Measurements from ENCODE around the gene EP300. TPM values are rescaled to one million over a fixed set of nuclear protein-coding genes. Genes with fewer than 3 reads are reported as not detected.

Gene EP300
- total RNA-seq, 1 donor from 2014 or later: 37.4 TPM

GRCh38 chr22:41152902-41153301, 60.5 kb downstream of the EP300 start:
- no peak overlapping the region for H3K4me3 ChIP-seq (ENCODE audit: low read depth, low read length)
- H3K27me3 ChIP-seq (ENCODE audit: control insufficient read depth, insufficient read depth, low read length): no peaks in the 10 kb centered on the region
- TF ChIP-seq CTCF (IDR thresholded peaks at IDR 0.05; ENCODE audit: insufficient read depth, low read length, poor library complexity, severe bottlenecking): no peak
- DNase-seq (ENCODE audit: low read depth): no peak
- H3K36me3 ChIP-seq (ENCODE audit: control insufficient read depth, insufficient read depth, low read length): peaks cover 6% of the 10 kb centered on the region

DNA sequence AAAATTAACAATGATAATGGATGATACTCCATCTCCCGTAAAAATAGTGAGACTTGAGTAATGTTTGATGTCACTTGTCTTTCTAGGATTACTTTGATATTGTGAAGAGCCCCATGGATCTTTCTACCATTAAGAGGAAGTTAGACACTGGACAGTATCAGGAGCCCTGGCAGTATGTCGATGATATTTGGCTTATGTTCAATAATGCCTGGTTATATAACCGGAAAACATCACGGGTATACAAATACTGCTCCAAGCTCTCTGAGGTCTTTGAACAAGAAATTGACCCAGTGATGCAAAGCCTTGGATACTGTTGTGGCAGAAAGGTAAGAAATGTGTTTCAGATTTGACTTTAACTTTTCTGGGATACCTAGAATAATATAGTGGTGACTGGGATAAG, 64.7 kb downstream of the EP300 start:
- no peaks in the 10 kb centered on the region for H3K36me3 ChIP-seq (ENCODE audit: control insufficient read depth, insufficient read depth, low read length)
- H3K27me3 ChIP-seq (ENCODE audit: control insufficient read depth, insufficient read depth, low read length): no peaks in the 10 kb centered on the region
- no peak overlapping the region for H3K4me3 ChIP-seq (ENCODE audit: low read depth, low read length)
- TF ChIP-seq CTCF (IDR thresholded peaks at IDR 0.05; ENCODE audit: insufficient read depth, low read length, poor library complexity, severe bottlenecking): no peak
- no peak for DNase-seq (ENCODE audit: low read depth)

DNA sequence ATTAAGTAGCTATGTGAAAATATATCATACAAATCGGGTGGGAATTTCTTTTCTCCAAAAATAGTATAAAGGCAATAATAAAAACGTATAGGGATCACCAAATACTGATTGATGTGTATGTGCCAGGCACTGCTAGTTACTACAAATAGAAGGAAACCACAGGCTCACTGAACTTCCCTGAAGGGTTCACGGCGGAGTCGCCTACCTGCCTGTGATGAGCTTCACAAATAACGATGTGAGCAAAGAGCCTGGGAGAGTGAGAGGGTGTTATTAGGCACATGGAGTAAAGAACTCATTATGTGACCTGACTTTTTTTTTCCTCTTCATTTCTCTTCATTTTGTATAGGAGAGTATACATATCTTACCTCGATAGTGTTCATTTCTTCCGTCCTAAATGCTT, 76.8 kb downstream of the EP300 start:
- TF ChIP-seq CTCF (IDR thresholded peaks at IDR 0.05; ENCODE audit: insufficient read depth, low read length, poor library complexity, severe bottlenecking): no peak
- no peak for DNase-seq (ENCODE audit: low read depth)
- Histone ChIP-seq H3K4me3 (ENCODE audit: low read depth, low read length) (no peak overlapping the region), H3K27me3 (ENCODE audit: control insufficient read depth, insufficient read depth, low read length) (no peaks in the 10 kb centered on the region), H3K36me3 (ENCODE audit: control insufficient read depth, insufficient read depth, low read length) (peaks cover 4% of the 10 kb centered on the region)

DNA sequence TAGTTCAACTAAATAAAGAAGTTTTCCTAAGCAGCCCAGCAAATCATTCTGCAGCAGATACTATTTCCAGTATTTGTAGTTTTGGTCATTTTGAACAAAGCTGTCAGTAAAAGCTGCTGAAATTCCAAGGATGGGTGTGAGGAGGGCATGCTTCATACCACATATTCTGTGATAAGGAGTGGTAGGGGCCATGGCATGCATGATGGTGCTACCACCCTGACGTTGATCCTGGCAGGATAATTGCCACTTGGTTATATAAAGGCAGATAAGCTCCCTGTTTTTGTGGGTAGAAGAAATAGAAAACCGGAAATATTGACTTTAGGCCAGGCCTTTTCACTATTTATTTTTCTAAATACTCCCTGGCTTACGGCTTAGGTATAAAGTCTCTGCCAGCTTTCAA, 79.6 kb downstream of the EP300 start:
- Histone ChIP-seq H3K27me3 (ENCODE audit: control insufficient read depth, insufficient read depth, low read length) (no peaks in the 10 kb centered on the region), H3K4me3 (ENCODE audit: low read depth, low read length) (no peak overlapping the region), H3K36me3 (ENCODE audit: control insufficient read depth, insufficient read depth, low read length) (peaks cover 4% of the 10 kb centered on the region)
- TF ChIP-seq CTCF (IDR thresholded peaks at IDR 0.05; ENCODE audit: insufficient read depth, low read length, poor library complexity, severe bottlenecking): no peak
- no peak for DNase-seq (ENCODE audit: low read depth)

DNA sequence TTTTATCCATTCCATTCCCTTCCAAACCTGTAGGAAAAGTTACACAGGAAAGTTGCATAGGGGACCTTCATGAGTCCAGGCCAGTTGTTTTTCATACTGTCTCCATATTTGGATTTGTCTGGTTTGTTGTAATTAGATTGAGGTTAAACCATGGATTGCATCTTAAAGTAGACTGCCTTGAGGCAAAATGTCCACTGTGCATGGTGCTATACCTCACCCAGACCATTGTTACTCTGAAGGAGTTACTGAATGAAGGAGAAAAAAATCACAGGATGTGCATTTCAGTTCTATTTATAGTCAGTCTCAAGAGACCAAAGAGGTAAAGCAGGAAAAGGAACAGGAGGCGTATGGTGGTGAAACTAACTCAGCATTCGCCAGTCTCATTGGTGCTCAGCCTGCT, 83.2 kb downstream of the EP300 start:
- no peak overlapping the region for H3K4me3 ChIP-seq (ENCODE audit: low read depth, low read length)
- no peak for TF ChIP-seq CTCF (IDR thresholded peaks at IDR 0.05; ENCODE audit: insufficient read depth, low read length, poor library complexity, severe bottlenecking)
- no peaks in the 10 kb centered on the region for H3K27me3 ChIP-seq (ENCODE audit: control insufficient read depth, insufficient read depth, low read length)
- H3K36me3 ChIP-seq (ENCODE audit: control insufficient read depth, insufficient read depth, low read length): peaks cover 7% of the 10 kb centered on the region
- no peak for DNase-seq (ENCODE audit: low read depth)

GRCh38 chr22:41177040-41177621, 84.7 kb downstream of the EP300 start:
- Histone ChIP-seq H3K27me3 (ENCODE audit: control insufficient read depth, insufficient read depth, low read length) (no peaks in the 10 kb centered on the region), H3K36me3 (ENCODE audit: control insufficient read depth, insufficient read depth, low read length) (peaks cover 7% of the 10 kb centered on the region), H3K4me3 (ENCODE audit: low read depth, low read length) (no peak overlapping the region)
- no peak for DNase-seq (ENCODE audit: low read depth)
- no peak for TF ChIP-seq CTCF (IDR thresholded peaks at IDR 0.05; ENCODE audit: insufficient read depth, low read length, poor library complexity, severe bottlenecking)

Data from kidney epithelial cell (primary cell).